ENCODE measurements around the gene RTEL1.
"Not testable (repeated sequence)": the region's sequence is repeated elsewhere in the genome, so short reads cannot be mapped to it uniquely, and the experiment has no call there.

Gene RTEL1

DNA sequence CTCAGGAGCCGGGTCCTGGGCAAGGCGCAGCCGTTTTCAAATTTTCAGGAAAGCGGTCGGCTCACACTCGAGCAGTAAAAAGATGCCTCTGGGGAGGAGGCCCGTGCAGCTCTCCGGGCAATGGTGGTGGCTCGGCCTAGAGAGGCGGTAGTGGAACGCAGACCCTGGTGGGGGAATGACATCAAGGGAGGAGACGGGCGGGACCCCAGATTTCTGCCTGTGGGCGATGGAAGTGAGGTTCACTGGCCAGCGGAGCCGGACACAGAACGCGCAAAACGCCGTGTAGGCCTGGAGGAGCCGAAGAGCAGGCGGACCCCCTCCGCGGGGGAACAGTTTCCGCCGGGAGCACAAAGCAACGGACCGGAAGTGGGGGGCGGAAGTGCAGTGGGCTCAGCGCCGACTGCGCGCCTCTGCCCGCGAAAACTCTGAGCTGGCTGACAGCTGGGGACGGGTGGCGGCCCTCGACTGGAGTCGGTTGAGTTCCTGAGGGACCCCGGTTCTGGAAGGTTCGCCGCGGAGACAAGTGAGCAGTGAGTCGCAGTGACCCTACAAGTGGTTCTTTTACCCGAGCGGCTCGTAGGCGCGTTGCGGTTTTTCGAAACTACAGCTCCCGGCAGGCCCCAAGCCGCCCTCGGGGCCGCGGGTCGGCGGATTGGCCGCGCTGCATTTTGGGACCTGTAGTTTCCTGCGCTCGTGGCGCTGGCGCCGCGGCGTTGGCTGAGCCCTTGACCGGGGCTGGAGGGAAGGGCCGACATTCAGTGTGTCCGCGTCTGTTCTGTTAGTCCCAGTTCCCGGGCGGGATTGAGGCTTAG, at the start of gene RTEL1:
RTEL1 (plus strand) TSS at position 376 of the 812 bp plus-strand sequence. CDS start 1,091 bp downstream, outside the sequence.
- H3K4me3 ChIP-seq (ENCODE audit: low read length), result peak within 1 kb of the TSS; percentile 94
- peaks cover 26% of the 10 kb centered on the region for H3K36me3 ChIP-seq (ENCODE audit: control insufficient read depth, insufficient read depth, low read length, severe bottlenecking)
- no peaks in the 10 kb centered on the region for H3K9me3 ChIP-seq (ENCODE audit: control insufficient read depth, low read length)
- peak within 1 kb of the TSS; percentile 95 for H3K9ac ChIP-seq (ENCODE audit: low read length)
- H3K27me3 ChIP-seq (replicated peaks; ENCODE audit: control insufficient read depth, insufficient read depth, low read length), result peaks cover 5% of the 10 kb centered on the region
- peak; percentile 97 for DNase-seq (ENCODE audit: low read depth)
- H3K4me1 ChIP-seq (ENCODE audit: control insufficient read depth, insufficient read depth, low read length), result peaks cover 19% of the 10 kb centered on the region

GRCh38 chr20:63610581-63611435, 47.3 kb upstream of the RTEL1 start:
- H3K4me3 ChIP-seq (ENCODE audit: low read length), result no peak overlapping the region
- H3K27me3 ChIP-seq (replicated peaks; ENCODE audit: control insufficient read depth, insufficient read depth, low read length), result no peaks in the 10 kb centered on the region
- H3K9ac ChIP-seq (ENCODE audit: low read length), result no peak overlapping the region
- no peaks in the 10 kb centered on the region for H3K9me3 ChIP-seq (ENCODE audit: control insufficient read depth, low read length)
- no peaks in the 10 kb centered on the region for H3K4me1 ChIP-seq (ENCODE audit: control insufficient read depth, insufficient read depth, low read length)
- DNase-seq (ENCODE audit: low read depth), result no peak
- H3K36me3 ChIP-seq (ENCODE audit: control insufficient read depth, insufficient read depth, low read length, severe bottlenecking), result peaks cover 5% of the 10 kb centered on the region

DNA sequence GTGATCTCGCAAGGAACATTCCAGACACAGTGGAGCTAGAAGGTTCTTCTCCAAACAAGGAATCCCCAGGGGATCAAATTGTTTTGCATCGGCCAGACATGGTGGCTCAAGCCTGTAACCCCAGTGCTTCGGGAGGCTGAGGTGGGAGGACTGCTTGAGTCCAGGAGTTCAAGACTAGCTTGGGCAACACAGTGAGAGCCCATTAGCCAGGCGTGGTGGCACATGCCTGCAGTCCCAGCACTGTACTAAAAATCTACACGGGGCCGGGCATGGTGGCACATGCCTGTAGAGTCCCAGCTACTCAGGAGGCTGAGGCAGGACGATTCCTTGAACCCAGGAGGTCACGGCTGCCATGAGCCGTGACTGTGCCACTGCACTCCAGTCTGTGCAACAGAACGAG, 46.5 kb upstream of the RTEL1 start:
- no peak for DNase-seq (ENCODE audit: low read depth)
- Histone ChIP-seq H3K27me3 (replicated peaks; ENCODE audit: control insufficient read depth, insufficient read depth, low read length) (no peaks in the 10 kb centered on the region), H3K9me3 (ENCODE audit: control insufficient read depth, low read length) (no peaks in the 10 kb centered on the region), H3K4me1 (ENCODE audit: control insufficient read depth, insufficient read depth, low read length) (no peaks in the 10 kb centered on the region), H3K9ac (ENCODE audit: low read length) (no peak overlapping the region), H3K4me3 (ENCODE audit: low read length) (no peak overlapping the region), H3K36me3 (ENCODE audit: control insufficient read depth, insufficient read depth, low read length, severe bottlenecking) (peaks cover 8% of the 10 kb centered on the region)

GRCh38 chr20:63612276-63612931, 45.7 kb upstream of the RTEL1 start:
- Histone ChIP-seq H3K4me1 (ENCODE audit: control insufficient read depth, insufficient read depth, low read length) (no peaks in the 10 kb centered on the region), H3K27me3 (replicated peaks; ENCODE audit: control insufficient read depth, insufficient read depth, low read length) (no peaks in the 10 kb centered on the region), H3K36me3 (ENCODE audit: control insufficient read depth, insufficient read depth, low read length, severe bottlenecking) (peaks cover 15% of the 10 kb centered on the region), H3K4me3 (ENCODE audit: low read length) (no peak overlapping the region), H3K9ac (ENCODE audit: low read length) (no peak overlapping the region), H3K9me3 (ENCODE audit: control insufficient read depth, low read length) (no peaks in the 10 kb centered on the region)
- DNase-seq (ENCODE audit: low read depth), result no peak

- not testable (repeated sequence) for H3K9me3 ChIP-seq (ENCODE audit: control insufficient read depth, low read length); H3K27me3 ChIP-seq (replicated peaks; ENCODE audit: control insufficient read depth, insufficient read depth, low read length); DNase-seq (ENCODE audit: low read depth); H3K9ac ChIP-seq (ENCODE audit: low read length); H3K4me1 ChIP-seq (ENCODE audit: control insufficient read depth, insufficient read depth, low read length); H3K4me3 ChIP-seq (ENCODE audit: low read length)
- peaks cover 28% of the 10 kb centered on the region for H3K36me3 ChIP-seq (ENCODE audit: control insufficient read depth, insufficient read depth, low read length, severe bottlenecking)
These were observed 44.1 kb upstream of the RTEL1 start for GRCh38 chr20:63613863-63614594.

GRCh38 chr20:63617092-63617875, 40.8 kb upstream of the RTEL1 start:
- Histone ChIP-seq H3K27me3 (replicated peaks; ENCODE audit: control insufficient read depth, insufficient read depth, low read length) (no peaks in the 10 kb centered on the region), H3K9ac (ENCODE audit: low read length) (no peak overlapping the region), H3K4me3 (ENCODE audit: low read length) (no peak overlapping the region), H3K9me3 (ENCODE audit: control insufficient read depth, low read length) (no peaks in the 10 kb centered on the region), H3K4me1 (ENCODE audit: control insufficient read depth, insufficient read depth, low read length) (no peaks in the 10 kb centered on the region), H3K36me3 (ENCODE audit: control insufficient read depth, insufficient read depth, low read length, severe bottlenecking) (peaks cover 28% of the 10 kb centered on the region)
- no peak for DNase-seq (ENCODE audit: low read depth)

DNA sequence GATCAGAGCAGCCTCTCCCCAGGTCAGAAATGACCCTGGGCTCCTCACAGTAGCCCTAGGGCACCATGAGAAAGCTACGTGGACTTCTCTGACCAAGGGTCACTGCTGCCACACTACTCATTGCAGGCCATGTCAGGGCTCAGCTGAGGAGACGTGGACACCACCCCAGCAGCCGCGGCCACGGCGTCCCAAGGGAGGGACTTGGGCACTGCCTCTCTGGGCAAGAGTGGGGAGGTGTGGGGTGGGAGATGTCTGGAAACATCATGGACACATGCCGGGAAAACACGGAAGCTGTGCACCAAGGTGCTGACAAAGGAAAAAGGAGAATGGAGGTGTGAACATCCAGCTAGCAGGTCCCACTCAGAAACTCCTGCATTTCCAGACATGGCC, 40.2 kb upstream of the RTEL1 start:
- DNase-seq (ENCODE audit: low read depth), result no peak
- Histone ChIP-seq H3K4me1 (ENCODE audit: control insufficient read depth, insufficient read depth, low read length) (no peaks in the 10 kb centered on the region), H3K27me3 (replicated peaks; ENCODE audit: control insufficient read depth, insufficient read depth, low read length) (no peaks in the 10 kb centered on the region), H3K9me3 (ENCODE audit: control insufficient read depth, low read length) (no peaks in the 10 kb centered on the region), H3K9ac (ENCODE audit: low read length) (no peak overlapping the region), H3K36me3 (ENCODE audit: control insufficient read depth, insufficient read depth, low read length, severe bottlenecking) (peaks cover 28% of the 10 kb centered on the region), H3K4me3 (ENCODE audit: low read length) (no peak overlapping the region)

GRCh38 chr20:63618291-63618980, 39.7 kb upstream of the RTEL1 start:
- peaks cover 28% of the 10 kb centered on the region for H3K36me3 ChIP-seq (ENCODE audit: control insufficient read depth, insufficient read depth, low read length, severe bottlenecking)
- no peak for DNase-seq (ENCODE audit: low read depth)
- H3K4me1 ChIP-seq (ENCODE audit: control insufficient read depth, insufficient read depth, low read length), result no peaks in the 10 kb centered on the region
- H3K27me3 ChIP-seq (replicated peaks; ENCODE audit: control insufficient read depth, insufficient read depth, low read length), result no peaks in the 10 kb centered on the region
- H3K4me3 ChIP-seq (ENCODE audit: low read length), result no peak overlapping the region
- H3K9ac ChIP-seq (ENCODE audit: low read length), result no peak overlapping the region
- no peaks in the 10 kb centered on the region for H3K9me3 ChIP-seq (ENCODE audit: control insufficient read depth, low read length)

- H3K9me3 ChIP-seq (ENCODE audit: control insufficient read depth, low read length), result no peaks in the 10 kb centered on the region
- no peaks in the 10 kb centered on the region for H3K4me1 ChIP-seq (ENCODE audit: control insufficient read depth, insufficient read depth, low read length)
- H3K36me3 ChIP-seq (ENCODE audit: control insufficient read depth, insufficient read depth, low read length, severe bottlenecking), result peaks cover 28% of the 10 kb centered on the region
- no peak overlapping the region for H3K9ac ChIP-seq (ENCODE audit: low read length)
- no peak for DNase-seq (ENCODE audit: low read depth)
- H3K4me3 ChIP-seq (ENCODE audit: low read length), result no peak overlapping the region
- H3K27me3 ChIP-seq (replicated peaks; ENCODE audit: control insufficient read depth, insufficient read depth, low read length), result no peaks in the 10 kb centered on the region
These were observed 39.0 kb upstream of the RTEL1 start for GRCh38 chr20:63619086-63619485.

DNA sequence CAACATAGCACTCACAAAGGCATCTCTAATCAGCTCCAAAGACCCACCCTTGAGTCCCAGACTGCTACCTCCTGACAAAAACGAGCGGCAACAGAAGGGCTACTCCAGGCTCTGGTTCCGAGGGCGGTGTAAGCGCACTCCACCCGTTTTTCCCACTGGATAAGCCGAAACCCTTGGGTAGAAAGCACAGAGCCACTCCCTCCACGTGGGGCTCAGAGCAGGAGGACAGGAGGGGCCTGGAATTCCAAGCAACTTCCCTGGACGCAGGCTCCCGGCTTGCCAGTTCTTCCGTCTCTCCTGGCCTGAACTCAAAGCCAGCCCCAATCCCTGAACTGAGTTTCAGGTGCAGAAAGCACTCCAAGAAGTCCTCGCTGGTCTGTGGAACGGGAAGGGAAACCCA, 38.6 kb upstream of the RTEL1 start:
- no peak for DNase-seq (ENCODE audit: low read depth)
- Histone ChIP-seq H3K36me3 (ENCODE audit: control insufficient read depth, insufficient read depth, low read length, severe bottlenecking) (peaks cover 28% of the 10 kb centered on the region), H3K9ac (ENCODE audit: low read length) (no peak overlapping the region), H3K27me3 (replicated peaks; ENCODE audit: control insufficient read depth, insufficient read depth, low read length) (no peaks in the 10 kb centered on the region), H3K9me3 (ENCODE audit: control insufficient read depth, low read length) (no peaks in the 10 kb centered on the region), H3K4me3 (ENCODE audit: low read length) (no peak overlapping the region), H3K4me1 (ENCODE audit: control insufficient read depth, insufficient read depth, low read length) (peaks cover 2% of the 10 kb centered on the region)

Measured in adipocyte (in vitro differentiated cells).